DOHH2 (cell line): ENCODE measurements around the gene RAPH1.

ENCODE experiments used
- EZH2phosphoT487 ChIP-seq: fragments of 200-600 bp; sonication (generic); IDR thresholded peaks from 2 replicates; pipeline ENCODE4 v1.6.1; 2017; ENCODE audit warnings: borderline replicate concordance, mild to moderate bottlenecking, antibody characterized with exemption, low read length, moderate library complexity, mixed read lengths
- TF ChIP-seq, protein P1 (sequence below): fragments of 200-600 bp; sonication (generic); IDR thresholded peaks from one replicate; pipeline ENCODE4 v1.5.1; 2014; ENCODE audit warnings: antibody characterized with exemption, mild to moderate bottlenecking, low read depth, low read length; ENCODE audit not compliant: poor library complexity, severe bottlenecking

DNA sequence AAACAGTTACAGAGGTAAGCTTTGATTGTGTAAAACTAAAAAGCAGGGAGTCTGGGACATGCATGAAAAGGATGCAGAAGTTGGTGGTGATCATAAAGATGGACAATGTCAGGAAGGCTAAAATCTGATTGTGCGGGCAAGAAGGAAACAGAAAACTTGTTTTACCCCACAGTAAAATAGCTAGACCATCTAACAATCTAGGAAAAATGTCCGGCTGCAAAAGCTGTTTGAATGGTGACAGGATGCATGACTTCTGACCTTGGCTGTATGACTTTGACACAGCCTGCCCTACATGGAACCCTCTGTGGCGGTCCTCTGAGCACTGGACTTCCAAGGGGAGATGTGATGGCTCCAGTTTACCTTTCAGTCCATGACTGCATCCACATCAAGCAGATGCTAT lies 93.6 kb downstream of the RAPH1 start:
- TF ChIP-seq, protein P1, sequence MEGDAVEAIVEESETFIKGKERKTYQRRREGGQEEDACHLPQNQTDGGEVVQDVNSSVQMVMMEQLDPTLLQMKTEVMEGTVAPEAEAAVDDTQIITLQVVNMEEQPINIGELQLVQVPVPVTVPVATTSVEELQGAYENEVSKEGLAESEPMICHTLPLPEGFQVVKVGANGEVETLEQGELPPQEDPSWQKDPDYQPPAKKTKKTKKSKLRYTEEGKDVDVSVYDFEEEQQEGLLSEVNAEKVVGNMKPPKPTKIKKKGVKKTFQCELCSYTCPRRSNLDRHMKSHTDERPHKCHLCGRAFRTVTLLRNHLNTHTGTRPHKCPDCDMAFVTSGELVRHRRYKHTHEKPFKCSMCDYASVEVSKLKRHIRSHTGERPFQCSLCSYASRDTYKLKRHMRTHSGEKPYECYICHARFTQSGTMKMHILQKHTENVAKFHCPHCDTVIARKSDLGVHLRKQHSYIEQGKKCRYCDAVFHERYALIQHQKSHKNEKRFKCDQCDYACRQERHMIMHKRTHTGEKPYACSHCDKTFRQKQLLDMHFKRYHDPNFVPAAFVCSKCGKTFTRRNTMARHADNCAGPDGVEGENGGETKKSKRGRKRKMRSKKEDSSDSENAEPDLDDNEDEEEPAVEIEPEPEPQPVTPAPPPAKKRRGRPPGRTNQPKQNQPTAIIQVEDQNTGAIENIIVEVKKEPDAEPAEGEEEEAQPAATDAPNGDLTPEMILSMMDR = no peak
- TF ChIP-seq EZH2phosphoT487 = no peak
